Measurements from ENCODE around the gene TMEM9. TPM values are rescaled to one million over a fixed set of nuclear protein-coding genes. Genes with fewer than 3 reads are reported as not detected.
A peak's percentile ranks its signal among the peaks of the same experiment; 100 is the strongest.

TMEM9 gene
- total and polyA plus RNA-seq, 2 of the 8 experiments (the other 6 are each of a cell fraction or from before 2014, with no cell fraction given), result 79.9 to 181 TPM

GRCh38 chr1:201164645-201165044, 10.4 kb upstream of the TMEM9 start:
- no peak for FAIRE-seq

More at GRCh38 chr1:201164645-201165044, 10.4 kb upstream of the TMEM9 start:
- H4K20me1 ChIP-seq (replicated peaks in 1 of 2; ENCODE audit: control insufficient read depth in 1 of 2, insufficient read depth in 2 of 2, low read length in 2 of 2), result no peaks in the 10 kb centered on the region
- H3K23ac ChIP-seq (ENCODE audit: insufficient read length), result no peak overlapping the region
- H3K9ac ChIP-seq (replicated peaks in 1 of 4; ENCODE audit: extremely low read depth in 1 of 4, low read depth in 3 of 4, low read length in 3 of 4), result no peak overlapping the region
- H3K56ac ChIP-seq (replicated peaks; ENCODE audit: insufficient read length, low read depth, low read length), result no peak overlapping the region
- H2BK5ac ChIP-seq (ENCODE audit: low read depth, low read length), result no peak overlapping the region
- no peaks in the 10 kb centered on the region for H3K23me2 ChIP-seq (ENCODE audit: low read depth, low read length)
- H3K4me1 ChIP-seq (replicated peaks in 1 of 4; ENCODE audit: control insufficient read depth in 3 of 4, insufficient read depth in 4 of 4, low read length in 3 of 4), result no peaks in the 10 kb centered on the region
- no peak overlapping the region for H2AFZ ChIP-seq (ENCODE audit: low read length)
- H4K5ac ChIP-seq (ENCODE audit: insufficient read length, low read depth, low read length), result no peak overlapping the region
- H2BK20ac ChIP-seq (ENCODE audit: low read length), result no peak overlapping the region
- H3K14ac ChIP-seq (ENCODE audit: insufficient read length), result no peak overlapping the region
- ChIA-PET POLR2A (ENCODE audit: partially characterized antibody) (interaction anchor here (1.5 kb wide), 1 partner anchor 10 kb away, joined by 3 read pairs; the partner anchor contains the start of gene TMEM9), CTCF (ENCODE audit: partially characterized antibody) (interaction anchor here (1.0 to 1.1 kb wide), 2 partner anchors 15 to 90 kb away, joined by 3 to 4 read pairs; no protein-coding TSS in a partner anchor)
- no peaks in the 10 kb centered on the region for H3K36me3 ChIP-seq (ENCODE audit: control insufficient read depth in 2 of 4, insufficient read depth in 4 of 4, low read length in 3 of 4)
- H3K4me2 ChIP-seq (ENCODE audit: insufficient read depth in 1 of 2, low read depth in 2 of 2, low read length in 2 of 2), result no peak overlapping the region
- no peak for DNase-seq (ENCODE audit: low read depth in 1 of 2, low spot score in 2 of 2)
- peak overlapping the region; percentile 31; the same call in 1 of the 2 replicates for H2BK15ac ChIP-seq (ENCODE audit: low read length)
- no peaks in the 10 kb centered on the region for H3K9me3 ChIP-seq (ENCODE audit: insufficient read depth in 2 of 2, low read depth in 1 of 2, low read length in 1 of 2)
- no peak for TF ChIP-seq MAFK (IDR thresholded peaks at IDR 0.05; ENCODE audit: low read depth, low read length)
- TF ChIP-seq ASH2L (IDR thresholded peaks at IDR 0.05; ENCODE audit: low read length), result no peak
- TF ChIP-seq, protein P1, sequence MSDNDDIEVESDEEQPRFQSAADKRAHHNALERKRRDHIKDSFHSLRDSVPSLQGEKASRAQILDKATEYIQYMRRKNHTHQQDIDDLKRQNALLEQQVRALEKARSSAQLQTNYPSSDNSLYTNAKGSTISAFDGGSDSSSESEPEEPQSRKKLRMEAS (IDR thresholded peaks at IDR 0.05), result no peak
- TF ChIP-seq FOSL1 (IDR thresholded peaks at IDR 0.05; ENCODE audit: insufficient read depth, low read depth, low read length), result no peak
- no peak for TF ChIP-seq CREB1 (IDR thresholded peaks at IDR 0.05)
- no peak for TF ChIP-seq SP4 (IDR thresholded peaks at IDR 0.05; ENCODE audit: low read length)
- no peak overlapping the region for H4K8ac ChIP-seq (ENCODE audit: extremely low read depth, insufficient read depth, low read length)
- H3K27ac ChIP-seq (ENCODE audit: low read depth, low read length), result no peak overlapping the region
- H3K4ac ChIP-seq (replicated peaks; ENCODE audit: insufficient read length, low read depth, low read length), result no peak overlapping the region
- no peak overlapping the region for H3K4me3 ChIP-seq (ENCODE audit: extremely low read depth in 1 of 4, insufficient read depth in 2 of 4, low read depth in 3 of 4, low read length in 4 of 4)
- H4K91ac ChIP-seq (replicated peaks; ENCODE audit: insufficient read length, low read length), result no peak overlapping the region
- H3K79me1 ChIP-seq (ENCODE audit: low read depth, low read length), result no peaks in the 10 kb centered on the region
- no peak overlapping the region for H2BK12ac ChIP-seq (ENCODE audit: low read depth, low read length)
- H2BK120ac ChIP-seq (replicated peaks; ENCODE audit: low read depth, low read length), result no peak overlapping the region
- no peaks in the 10 kb centered on the region; a peak in 1 of 7 replicates for H3K27me3 ChIP-seq (replicated peaks in 1 of 4; ENCODE audit: control insufficient read depth in 3 of 4, extremely low read depth in 1 of 4, insufficient read depth in 3 of 4, low read length in 3 of 4)
- no peaks in the 10 kb centered on the region for H3K79me2 ChIP-seq (ENCODE audit: control insufficient read depth in 1 of 2, insufficient read depth in 2 of 2, low read length in 2 of 2)
- 91% methylated on average over 7 of the region's 7 CpGs; no CpG with 5 or more reads in 1 of the 2 experiments for WGBS, 2 experiments (ENCODE audit: extremely low coverage in 1 of 2, insufficient coverage in 1 of 2, insufficient read length in 1 of 2, insufficient replicate concordance in 2 of 2, low coverage in 1 of 2, low lambda C conversion rate in 2 of 2, missing lambda C conversion rate in 1 of 2)
- H2AK5ac ChIP-seq (ENCODE audit: low read depth, low read length), result no peak overlapping the region
- no peak overlapping the region for H3K18ac ChIP-seq (ENCODE audit: extremely low read depth, low read length)
